Testis (tissue), 3 donors: ENCODE measurements around the gene MMP13. TPM values are rescaled to one million over a fixed set of nuclear protein-coding genes. Genes with fewer than 3 reads are reported as not detected.

ENCODE experiments used
- DNase-seq: peaks from one replicate; pipeline ENCODE4 v3.0.0-alpha.2; 2019
- H3K27ac ChIP-seq, 2 donors: fragments of 200-600 bp; sonication (generic); one replicate each; pipeline ENCODE4 v1.5.1; 2019
- H3K27me3 ChIP-seq: fragments of 200-600 bp; sonication (generic); one replicate; pipeline ENCODE4 v1.5.1; 2019
- H3K36me3 ChIP-seq: fragments of 200-600 bp; sonication (generic); one replicate; pipeline ENCODE4 v1.5.1; 2017; ENCODE audit warnings: low read depth; ENCODE audit errors: missing control alignments
- H3K4me1 ChIP-seq: fragments of 200-600 bp; sonication (generic); one replicate; pipeline ENCODE4 v1.5.1; 2019
- H3K4me3 ChIP-seq, 2 donors: fragments of 200-600 bp; sonication (generic); one replicate each; pipeline ENCODE4 v1.5.1; 2017 to 2019
- H3K9me3 ChIP-seq: fragments of 200-600 bp; sonication (generic); one replicate; pipeline ENCODE4 v1.5.1; 2017
- CTCF ChIP-seq, 3 experiments: fragments of 450-650 bp in 2 of 3; fragments of 200-600 bp in 1 of 3; sonication (generic) in 1 of 3; IDR thresholded peaks; one replicate each; pipeline ENCODE4 v1.5.1; 2016 to 2019; ENCODE audit warnings: antibody characterized with exemption in 3 of 3, mild to moderate bottlenecking in 2 of 3, moderate library complexity in 1 of 3
- POLR2A ChIP-seq: fragments of 450-650 bp; IDR thresholded peaks from one replicate; pipeline ENCODE4 v1.6.1; 2017; ENCODE audit warnings: antibody characterized with exemption, mild to moderate bottlenecking, moderate library complexity
- WGBS, 2 donors: methylation state at CpG; one replicate each; pipeline ENCODE4 v1.1.5; 2018; 5-methylcytosine and 5-hydroxymethylcytosine counted together
- intact Hi-C: fragments of 100-400 bp; cut with DNase I; formaldehyde crosslinking; loops from one replicate; pipeline ENCODE4 v1.15.1; 2023; ENCODE audit warnings: low total_unique reads
- polyA plus RNA-seq: library from polyadenylated mRNA; stranded (reverse); fragments of 350-450 nt; fragmentation: Illumina TruSeq; extraction: RNeasy Lipid Tissue Mini Kit (QIAGEN cat#74804); gene quantifications from one replicate; pipeline ENCODE4 v1.2.3, GENCODE V29; 2014; ENCODE audit warnings: low read depth, low replicate concordance; ENCODE audit not compliant: insufficient read depth
- total RNA-seq, 2 donors: library from RNA; depleted of rRNA; stranded (reverse); fragments of >200 nt; gene quantifications; one replicate each; pipeline ENCODE4 v1.2.3, GENCODE V29; 2016

The MMP13 gene
- total and polyA plus RNA-seq, 3 donors from 2014 or later = 0.31 TPM; not detected in 2

- no peaks in the 10 kb centered on the region for H3K9me3 ChIP-seq
- DNase-seq = no peak
- no peak overlapping the region for H3K4me3 ChIP-seq
- H3K27me3 ChIP-seq = no peaks in the 10 kb centered on the region
- no peak for TF ChIP-seq POLR2A
- no peak for TF ChIP-seq CTCF (IDR thresholded peaks at IDR 0.05)
- H3K36me3 ChIP-seq = no peaks in the 10 kb centered on the region
- no peak overlapping the region for H3K27ac ChIP-seq
- whole genome bisulfite sequencing, 2 donors = 67% methylated on average over 6 of the region's 6 CpGs
- intact Hi-C loops = no loop called here
- no peaks in the 10 kb centered on the region for H3K4me1 ChIP-seq
Measured at GRCh38 chr11:102924851-102925380, 30.6 kb downstream of the MMP13 start.

- no peak for TF ChIP-seq CTCF (IDR thresholded peaks at IDR 0.05)
- no peak for TF ChIP-seq POLR2A
- H3K9me3 ChIP-seq = no peaks in the 10 kb centered on the region
- 51 to 57% methylated on average over 3 of the region's 3 CpGs for WGBS, 2 donors
- no peaks in the 10 kb centered on the region for H3K4me1 ChIP-seq
- no peak overlapping the region for H3K27ac ChIP-seq
- no peaks in the 10 kb centered on the region for H3K27me3 ChIP-seq
- DNase-seq = no peak
- intact Hi-C loops = no loop called here
- H3K4me3 ChIP-seq = no peak overlapping the region
- H3K36me3 ChIP-seq = no peaks in the 10 kb centered on the region
Measured at GRCh38 chr11:102921587-102922220, 33.8 kb downstream of the MMP13 start.

GRCh38 chr11:102920118-102920684 is 35.3 kb downstream of the MMP13 start:
- H3K9me3 ChIP-seq = no peaks in the 10 kb centered on the region
- no peak for DNase-seq
- intact Hi-C loops = no loop called here
- no peak overlapping the region for H3K27ac ChIP-seq
- TF ChIP-seq POLR2A (no peak), CTCF (IDR thresholded peaks at IDR 0.05) (no peak)
- no peak overlapping the region for H3K4me3 ChIP-seq
- no peaks in the 10 kb centered on the region for H3K36me3 ChIP-seq
- H3K4me1 ChIP-seq = no peaks in the 10 kb centered on the region
- H3K27me3 ChIP-seq = no peaks in the 10 kb centered on the region
- 75 to 78% methylated on average over 13 of the region's 13 CpGs for WGBS, 2 donors

GRCh38 chr11:102915044-102915375 is 40.5 kb downstream of the MMP13 start:
- TF ChIP-seq POLR2A (no peak), CTCF (IDR thresholded peaks at IDR 0.05) (no peak)
- intact Hi-C loops = no loop called here
- Histone ChIP-seq H3K9me3 (no peaks in the 10 kb centered on the region), H3K36me3 (no peaks in the 10 kb centered on the region), H3K27ac (no peak overlapping the region), H3K27me3 (no peaks in the 10 kb centered on the region), H3K4me1 (no peaks in the 10 kb centered on the region), H3K4me3 (no peak overlapping the region)
- no peak for DNase-seq
